WTC11 (cell line): ENCODE measurements around the gene CEP170B. TPM values are rescaled to one million over a fixed set of nuclear protein-coding genes. Genes with fewer than 3 reads are reported as not detected.

ENCODE experiments used
- ATAC-seq: fragments of 200-7000 bp; cut with Tn5 transposase; 2 replicates; pipeline ENCODE4 v1.10.0; 2021; ENCODE audit warnings: mild to moderate bottlenecking, moderate library complexity
- CTCF ChIA-PET: fragments of 300-600 bp; sonication (Branson Sonifier 250); formaldehyde crosslinking; loops from one replicate; lab custom pipeline; 2021; ENCODE audit warnings: antibody characterized with exemption; lab: Charles Lee
- POLR2A ChIA-PET: fragments of 350-600 bp; sonication (Branson Sonifier 250); formaldehyde crosslinking; loops from one replicate; lab custom pipeline; 2021; ENCODE audit warnings: antibody characterized with exemption; lab: Charles Lee
- DNase-seq: peaks from one replicate; pipeline ENCODE4 v3.0.0; 2021; ENCODE audit warnings: low spot score
- H3K27ac Mint-ChIP-seq: 2 replicates; pipeline ENCODE4 v1.8.0; 2021; ENCODE audit warnings: mixed read lengths
- H3K27me3 Mint-ChIP-seq: 2 replicates; pipeline ENCODE4 v1.8.0; 2021; ENCODE audit warnings: low read depth, mild to moderate bottlenecking, moderate library complexity, mixed read lengths
- H3K36me3 Mint-ChIP-seq: 2 replicates; pipeline ENCODE4 v1.8.0; 2021; ENCODE audit warnings: mixed read lengths
- H3K4me1 Mint-ChIP-seq: 2 replicates; pipeline ENCODE4 v1.8.0; 2022; ENCODE audit warnings: mixed read lengths
- H3K4me3 Mint-ChIP-seq: 2 replicates; pipeline ENCODE4 v1.8.0; 2021; ENCODE audit warnings: mild to moderate bottlenecking, moderate library complexity, mixed read lengths
- H3K9me3 Mint-ChIP-seq: 2 replicates; pipeline ENCODE4 v1.8.0; 2021; ENCODE audit warnings: mixed read lengths
- ARID4B ChIP-seq: sonication (generic); formaldehyde crosslinking; IDR thresholded peaks from 2 replicates; pipeline ENCODE4 v1.8.0; 2023; ENCODE audit warnings: missing genetic modification reagents, mild to moderate bottlenecking, borderline replicate concordance
- ATF6 ChIP-seq: sonication (generic); formaldehyde crosslinking; IDR thresholded peaks from 2 replicates; pipeline ENCODE4 v1.8.1; 2023; ENCODE audit warnings: mild to moderate bottlenecking, missing genetic modification reagents
- ESRRA ChIP-seq: sonication (generic); formaldehyde crosslinking; IDR thresholded peaks from 2 replicates; pipeline ENCODE4 v1.8.1; 2022; ENCODE audit warnings: mild to moderate bottlenecking, missing genetic modification reagents, borderline replicate concordance
- FOXJ3 ChIP-seq: sonication (generic); formaldehyde crosslinking; IDR thresholded peaks from 2 replicates; pipeline ENCODE4 v1.9.0; 2021; ENCODE audit warnings: missing genetic modification reagents, mild to moderate bottlenecking, borderline replicate concordance
- FOXP1 ChIP-seq: sonication (generic); formaldehyde crosslinking; IDR thresholded peaks from 2 replicates; pipeline ENCODE4 v1.8.0; 2022; ENCODE audit warnings: missing genetic modification reagents, mild to moderate bottlenecking, moderate library complexity, borderline replicate concordance
- FOXP4 ChIP-seq: sonication (generic); formaldehyde crosslinking; IDR thresholded peaks from 2 replicates; pipeline ENCODE4 v1.8.0; 2022; ENCODE audit warnings: mild to moderate bottlenecking, missing genetic modification reagents
- PRDM15 ChIP-seq: sonication (generic); formaldehyde crosslinking; IDR thresholded peaks from 2 replicates; pipeline ENCODE4 v1.8.0; 2022; ENCODE audit warnings: missing genetic modification reagents
- SMAD3 ChIP-seq: sonication (generic); formaldehyde crosslinking; IDR thresholded peaks from 2 replicates; pipeline ENCODE4 v1.8.0; 2022; ENCODE audit warnings: missing genetic modification reagents, mild to moderate bottlenecking, borderline replicate concordance
- STAT6 ChIP-seq: sonication (generic); formaldehyde crosslinking; conservative IDR thresholded peaks from 2 replicates; pipeline ENCODE4 v1.8.1; 2023; ENCODE audit warnings: mild to moderate bottlenecking, low read depth, missing genetic modification reagents, moderate library complexity
- ZBTB21 ChIP-seq: sonication (generic); formaldehyde crosslinking; IDR thresholded peaks from 2 replicates; pipeline ENCODE4 v1.8.1; 2023; ENCODE audit warnings: mild to moderate bottlenecking, missing genetic modification reagents, borderline replicate concordance
- ZMAT4 ChIP-seq: fragments of 250-450 bp; sonication (Bioruptor Pico); IDR thresholded peaks from 2 replicates; pipeline ENCODE4 v1.9.0; 2021; ENCODE audit warnings: mild to moderate bottlenecking
- ZNF263 ChIP-seq: sonication (generic); formaldehyde crosslinking; IDR thresholded peaks from 2 replicates; pipeline ENCODE4 v1.8.1; 2022; ENCODE audit warnings: low read depth, mild to moderate bottlenecking, moderate library complexity, missing genetic modification reagents
- ZNF281 ChIP-seq: sonication (generic); formaldehyde crosslinking; IDR thresholded peaks from 2 replicates; pipeline ENCODE4 v1.8.0; 2023; ENCODE audit warnings: mild to moderate bottlenecking, missing genetic modification reagents
- ZSCAN18 ChIP-seq: fragments of 250-450 bp; sonication (Bioruptor Pico); IDR thresholded peaks from 2 replicates; pipeline ENCODE4 v2.1.2; 2022; ENCODE audit warnings: mild to moderate bottlenecking, moderate library complexity
- total RNA-seq: library from RNA; stranded (reverse); gene quantifications from 3 replicates; pipeline ENCODE4 v1.2.3, GENCODE V29; 2021

The CEP170B gene
- total RNA-seq, 1 experiment from 2014 or later = 47.0 TPM

- peaks cover 21% of the 10 kb centered on the region for H3K27me3 Mint-ChIP-seq
- no peak overlapping the region for H3K27ac Mint-ChIP-seq
- peaks cover 5% of the 10 kb centered on the region for H3K9me3 Mint-ChIP-seq
- TF ChIP-seq STAT6 (no peak), ZNF281 (CRISPR knock-in tag) (no peak), ARID4B (CRISPR knock-in tag) (no peak), FOXJ3 (CRISPR knock-in tag) (no peak), ZSCAN18 (CRISPR knock-in tag) (no peak), ZMAT4 (CRISPR knock-in tag) (no peak), FOXP4 (no peak), ZBTB21 (CRISPR knock-in tag) (no peak), ATF6 (no peak), ESRRA (CRISPR knock-in tag) (no peak), FOXP1 (CRISPR knock-in tag) (no peak), SMAD3 (CRISPR knock-in tag) (no peak), PRDM15 (CRISPR knock-in tag) (no peak), ZNF263 (no peak)
- no peak overlapping the region for H3K4me3 Mint-ChIP-seq
- ATAC-seq (peak; percentile 38; the same call in 1 of the 2 replicates), DNase-seq (peak; percentile 13)
- no peaks in the 10 kb centered on the region for H3K36me3 Mint-ChIP-seq
- POLR2A ChIA-PET = no interaction called here
- CTCF ChIA-PET = interaction anchor here (1.1 to 1.7 kb wide), 4 partner anchors 30 to 119 kb away, joined by 3 to 5 read pairs (median 4); no protein-coding TSS in a partner anchor
- H3K4me1 Mint-ChIP-seq = no peaks in the 10 kb centered on the region
Observed at GRCh38 chr14:104926619-104927431, 61.8 kb downstream of the CEP170B start.
